LNCaP clone FGC (cell line): ENCODE data around the gene GGT6.
"Not testable (repeated sequence)": the region's sequence is repeated elsewhere in the genome, so short reads cannot be mapped to it uniquely, and the experiment has no call there.

Experiments
- DNase-seq: peaks from one replicate; pipeline ENCODE4 v3.0.0-alpha.2; 2011; ENCODE audit warnings: low read depth
- H3K4me3 ChIP-seq: 2 replicates; pipeline ENCODE4 v1.5.1; 2011; ENCODE audit warnings: mild to moderate bottlenecking, low read depth, low read length, control low read depth
- TF ChIP-seq, protein P1 (sequence below): IDR thresholded peaks from 2 replicates; pipeline ENCODE4 v1.5.1; 2012; ENCODE audit warnings: mild to moderate bottlenecking; ENCODE audit not compliant: control insufficient read depth, insufficient read depth; ENCODE audit errors: extremely low read depth

Gene GGT6

GRCh38 chr17:4583206-4583605, 22.8 kb upstream of the GGT6 start:
- DNase-seq = no peak
- no peak overlapping the region for H3K4me3 ChIP-seq
- TF ChIP-seq, protein P1, sequence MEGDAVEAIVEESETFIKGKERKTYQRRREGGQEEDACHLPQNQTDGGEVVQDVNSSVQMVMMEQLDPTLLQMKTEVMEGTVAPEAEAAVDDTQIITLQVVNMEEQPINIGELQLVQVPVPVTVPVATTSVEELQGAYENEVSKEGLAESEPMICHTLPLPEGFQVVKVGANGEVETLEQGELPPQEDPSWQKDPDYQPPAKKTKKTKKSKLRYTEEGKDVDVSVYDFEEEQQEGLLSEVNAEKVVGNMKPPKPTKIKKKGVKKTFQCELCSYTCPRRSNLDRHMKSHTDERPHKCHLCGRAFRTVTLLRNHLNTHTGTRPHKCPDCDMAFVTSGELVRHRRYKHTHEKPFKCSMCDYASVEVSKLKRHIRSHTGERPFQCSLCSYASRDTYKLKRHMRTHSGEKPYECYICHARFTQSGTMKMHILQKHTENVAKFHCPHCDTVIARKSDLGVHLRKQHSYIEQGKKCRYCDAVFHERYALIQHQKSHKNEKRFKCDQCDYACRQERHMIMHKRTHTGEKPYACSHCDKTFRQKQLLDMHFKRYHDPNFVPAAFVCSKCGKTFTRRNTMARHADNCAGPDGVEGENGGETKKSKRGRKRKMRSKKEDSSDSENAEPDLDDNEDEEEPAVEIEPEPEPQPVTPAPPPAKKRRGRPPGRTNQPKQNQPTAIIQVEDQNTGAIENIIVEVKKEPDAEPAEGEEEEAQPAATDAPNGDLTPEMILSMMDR = no peak

DNA sequence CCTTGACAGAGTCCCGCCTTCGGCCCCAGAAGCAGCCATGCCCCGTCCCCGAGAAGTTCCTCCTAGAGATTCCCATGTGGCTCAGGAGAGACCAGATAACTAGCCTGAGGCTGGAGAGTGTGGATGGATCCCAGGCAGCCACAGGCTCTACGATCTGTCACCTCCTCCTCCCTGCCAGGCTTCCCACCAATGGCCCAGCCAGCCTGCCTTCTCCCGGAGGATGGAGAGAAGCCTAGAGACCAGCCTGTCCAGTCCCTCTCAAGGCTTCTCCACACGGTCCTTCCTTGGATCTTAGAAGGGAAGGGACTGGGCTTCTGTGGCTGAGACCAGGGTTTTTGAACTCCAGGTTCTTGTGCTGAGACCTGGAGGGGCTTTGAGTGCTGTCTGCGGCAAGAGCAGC, 22.3 kb upstream of the GGT6 start:
- TF ChIP-seq, protein P1 = no peak
- no peak overlapping the region for H3K4me3 ChIP-seq
- DNase-seq = no peak

DNA sequence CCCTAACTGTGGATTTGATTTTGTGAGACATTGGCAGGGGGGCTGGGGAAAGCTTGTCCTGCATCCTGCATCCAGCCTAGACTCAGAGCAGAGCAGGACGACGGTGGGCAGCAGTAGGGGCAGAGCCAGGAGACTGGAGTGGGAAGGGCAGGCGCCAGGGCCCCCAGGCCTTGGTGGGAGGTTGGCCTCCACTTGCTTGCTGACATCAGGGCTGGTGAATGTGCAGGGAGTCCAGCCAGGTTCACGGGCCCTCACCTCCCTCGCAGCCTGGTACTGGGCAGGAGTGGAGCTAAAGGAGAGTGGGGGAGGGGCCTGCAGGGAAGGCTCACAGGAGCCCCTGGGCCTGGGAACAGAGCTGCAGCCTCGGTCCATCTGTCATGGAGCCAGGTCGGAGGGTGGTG, 21.7 kb upstream of the GGT6 start:
- TF ChIP-seq, protein P1 = no peak
- H3K4me3 ChIP-seq = no peak overlapping the region
- DNase-seq = no peak

GRCh38 chr17:4580291-4580690, 19.9 kb upstream of the GGT6 start:
- no peak for DNase-seq
- H3K4me3 ChIP-seq = no peak overlapping the region
- TF ChIP-seq, protein P1 = no peak

- TF ChIP-seq, protein P1 = no peak
- DNase-seq = no peak
- no peak overlapping the region for H3K4me3 ChIP-seq
Measured at GRCh38 chr17:4579678-4580077, 19.3 kb upstream of the GGT6 start.

DNA sequence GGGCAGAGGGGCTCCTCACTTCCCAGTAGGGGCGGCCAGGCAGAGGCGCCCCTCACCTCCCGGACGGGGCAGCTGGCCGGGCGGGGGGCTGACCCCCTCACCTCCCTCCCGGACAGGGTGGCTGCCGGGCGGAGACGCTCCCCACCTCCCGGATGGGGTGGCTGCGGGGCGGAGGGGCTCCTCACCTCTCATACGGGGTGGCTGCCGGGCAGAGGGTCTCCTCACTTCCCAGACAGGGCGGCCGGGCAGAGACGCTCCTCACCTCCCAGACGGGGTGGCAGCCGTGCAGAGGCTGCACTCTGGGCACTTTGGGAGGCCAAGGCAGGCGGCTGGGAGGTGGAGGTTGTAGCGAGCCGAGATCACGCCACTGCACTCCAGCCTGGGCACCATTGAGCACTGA, 18.0 kb upstream of the GGT6 start:
- not testable (repeated sequence) for DNase-seq, H3K4me3 ChIP-seq

DNA sequence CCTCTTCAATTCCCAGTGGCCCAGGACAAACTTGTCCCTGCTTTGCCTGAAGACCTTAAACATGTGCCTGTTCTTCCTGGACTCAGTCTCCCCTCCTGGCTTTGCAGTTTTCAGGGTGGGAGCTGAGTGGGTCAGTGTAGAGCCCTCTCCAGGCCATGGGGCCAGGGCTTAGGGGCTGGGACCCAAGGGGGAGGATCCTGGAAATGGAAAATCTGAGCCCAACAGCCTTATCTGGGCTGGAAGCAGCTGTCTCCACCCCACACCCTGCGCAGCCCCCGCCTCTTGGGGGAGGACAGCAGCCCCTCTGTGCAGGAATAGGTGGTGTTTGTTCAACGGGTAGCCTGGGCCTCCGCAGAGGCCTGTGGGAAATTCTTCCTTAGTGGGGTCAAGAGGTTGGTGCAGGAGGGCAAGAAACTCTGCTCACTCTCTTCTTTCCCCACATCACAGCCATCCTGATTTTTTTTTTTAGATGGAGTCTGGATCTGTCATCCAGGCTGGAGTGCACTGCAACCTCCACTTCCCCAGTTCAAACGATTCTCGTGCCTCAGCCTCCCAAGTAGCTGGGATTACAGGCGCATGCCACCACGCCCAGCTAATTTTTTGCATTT, 17.1 kb upstream of the GGT6 start:
- no peak for DNase-seq
- TF ChIP-seq, protein P1 = no peak
- H3K4me3 ChIP-seq = no peak overlapping the region
